ENCODE data around the gene NOXO1.
"Not testable (repeated sequence)": the region's sequence is repeated elsewhere in the genome, so short reads cannot be mapped to it uniquely, and the experiment has no call there.

The NOXO1 gene

DNA sequence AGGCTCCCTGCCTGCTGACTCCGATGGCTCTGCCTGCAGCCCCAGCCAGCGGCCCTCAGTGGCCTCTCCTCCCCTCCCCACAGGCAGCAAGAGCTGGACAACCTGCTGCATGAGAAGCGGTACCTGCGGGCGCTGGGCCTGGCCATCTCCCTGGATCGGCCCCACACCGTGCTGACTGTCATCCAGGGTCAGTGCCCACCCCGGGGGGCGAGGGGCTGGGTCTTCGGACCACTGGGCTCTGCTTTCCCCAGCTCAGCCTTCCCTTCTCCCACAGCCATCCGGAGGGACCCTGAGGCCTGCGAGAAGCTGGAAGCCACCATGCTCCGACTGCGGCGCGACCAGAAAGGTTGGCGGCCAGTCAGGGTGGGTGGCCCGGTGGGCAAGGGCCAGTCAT is 3.4 kb downstream of the NOXO1 start:
- DNase-seq, result no peak

DNA sequence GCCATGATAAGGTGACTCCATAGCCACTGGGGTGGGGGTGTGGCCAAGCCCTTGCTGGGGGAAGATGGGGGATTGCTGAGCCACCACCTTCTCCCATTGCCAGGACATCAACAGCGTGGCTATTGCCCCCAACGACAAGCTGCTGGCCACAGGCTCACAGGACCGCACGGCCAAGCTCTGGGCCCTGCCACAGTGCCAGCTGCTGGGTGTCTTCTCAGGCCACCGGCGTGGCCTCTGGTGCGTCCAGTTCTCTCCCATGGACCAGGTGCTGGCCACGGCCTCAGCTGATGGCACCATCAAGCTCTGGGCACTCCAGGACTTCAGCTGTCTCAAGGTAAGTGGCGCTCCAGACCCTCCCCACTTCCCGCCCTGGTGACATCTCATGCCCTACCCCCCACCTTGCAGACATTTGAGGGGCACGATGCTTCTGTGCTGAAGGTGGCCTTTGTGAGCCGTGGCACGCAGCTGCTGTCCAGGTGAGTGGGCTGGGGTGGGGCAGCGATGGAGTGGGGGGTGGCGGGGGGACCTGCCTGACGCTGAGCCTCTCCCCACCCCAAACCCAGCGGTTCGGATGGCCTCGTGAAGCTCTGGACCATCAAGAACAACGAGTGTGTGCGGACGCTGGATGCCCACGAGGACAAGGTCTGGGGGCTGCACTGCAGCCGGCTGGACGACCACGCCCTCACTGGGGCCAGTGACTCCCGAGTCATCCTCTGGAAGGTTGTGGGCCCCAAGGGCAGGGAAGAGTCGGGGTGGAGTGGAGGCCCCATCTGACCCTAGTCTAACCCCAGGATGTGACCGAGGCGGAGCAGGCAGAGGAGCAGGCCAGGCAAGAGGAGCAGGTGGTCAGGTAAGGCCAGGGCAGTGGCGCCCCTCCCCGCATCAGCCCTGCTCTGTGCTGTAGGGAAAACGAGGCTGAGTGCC is 4.1 kb downstream of the NOXO1 start:
- no peak for DNase-seq

GRCh38 chr16:1976216-1976520 is 5.1 kb downstream of the NOXO1 start:
- no peak for DNase-seq

DNA sequence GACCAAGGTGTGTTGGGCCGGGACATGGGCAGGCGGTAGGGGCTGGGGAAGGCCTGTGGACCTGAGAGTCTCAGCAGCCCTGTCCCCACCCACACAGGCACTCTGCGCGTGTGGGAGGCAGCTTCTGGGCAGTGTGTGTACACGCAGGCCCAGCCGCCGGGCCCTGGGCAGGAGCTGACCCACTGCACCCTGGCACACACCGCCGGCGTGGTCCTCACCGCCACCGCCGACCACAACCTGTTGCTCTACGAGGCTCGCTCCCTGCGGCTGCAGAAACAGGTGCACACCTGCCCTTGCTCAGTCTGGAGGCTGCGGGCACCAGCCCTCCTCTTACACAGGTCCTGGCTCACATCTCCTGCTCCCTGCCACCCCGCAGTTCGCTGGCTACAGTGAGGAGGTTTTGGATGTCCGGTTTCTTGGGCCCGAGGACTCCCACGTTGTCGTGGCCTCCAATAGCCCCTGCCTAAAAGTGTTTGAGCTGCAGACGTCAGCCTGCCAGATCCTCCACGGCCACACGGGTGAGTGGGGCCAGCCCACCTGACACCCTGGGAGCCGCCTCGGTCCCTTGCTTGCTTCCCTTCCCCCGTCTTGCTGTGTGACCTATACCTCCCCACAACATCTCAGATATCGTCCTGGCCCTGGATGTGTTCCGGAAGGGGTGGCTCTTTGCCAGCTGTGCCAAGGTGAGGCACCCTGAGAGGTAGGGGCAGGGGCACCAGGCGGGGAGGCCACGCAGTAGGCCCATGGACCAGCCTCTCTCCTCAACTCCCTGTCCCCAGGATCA is 5.6 kb downstream of the NOXO1 start:
- DNase-seq, result no peak

- no peak for DNase-seq
These were observed 6.9 kb downstream of the NOXO1 start for GRCh38 chr16:1974157-1975070.

DNA sequence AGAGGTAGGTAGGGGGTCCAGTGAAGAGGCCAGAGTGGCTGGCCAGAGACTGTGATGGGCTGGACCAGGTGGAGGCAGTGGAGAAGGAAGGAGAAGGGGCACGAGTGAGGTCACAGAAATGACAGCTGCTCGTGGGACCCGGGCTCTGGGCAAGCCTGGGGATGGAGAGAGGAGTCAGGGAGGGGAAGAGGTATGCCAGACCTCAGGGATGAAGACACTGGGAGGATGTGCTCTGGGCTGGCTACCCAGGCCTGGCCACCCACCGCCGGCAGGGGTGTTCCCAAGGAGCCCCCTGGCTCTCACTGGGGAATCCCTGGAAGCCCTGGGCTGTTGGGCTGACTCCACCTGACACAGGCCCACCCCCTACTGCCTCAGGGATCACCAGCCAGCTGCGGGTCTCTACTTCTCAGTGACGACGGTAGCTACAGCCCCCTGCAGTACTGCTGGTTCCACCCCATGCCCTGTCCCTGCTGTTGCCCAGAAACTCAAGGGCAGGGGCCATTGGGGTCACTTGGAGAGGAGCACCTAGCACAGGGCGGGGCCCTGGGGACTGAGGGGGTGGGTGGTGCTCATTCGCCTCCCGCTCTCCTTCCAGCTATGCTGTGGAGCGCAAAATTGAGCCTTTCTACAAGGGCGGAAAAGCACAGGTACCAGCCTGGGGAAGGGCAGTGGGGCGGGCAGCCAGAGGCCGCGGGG is 7.7 kb downstream of the NOXO1 start:
- no peak for DNase-seq

DNA sequence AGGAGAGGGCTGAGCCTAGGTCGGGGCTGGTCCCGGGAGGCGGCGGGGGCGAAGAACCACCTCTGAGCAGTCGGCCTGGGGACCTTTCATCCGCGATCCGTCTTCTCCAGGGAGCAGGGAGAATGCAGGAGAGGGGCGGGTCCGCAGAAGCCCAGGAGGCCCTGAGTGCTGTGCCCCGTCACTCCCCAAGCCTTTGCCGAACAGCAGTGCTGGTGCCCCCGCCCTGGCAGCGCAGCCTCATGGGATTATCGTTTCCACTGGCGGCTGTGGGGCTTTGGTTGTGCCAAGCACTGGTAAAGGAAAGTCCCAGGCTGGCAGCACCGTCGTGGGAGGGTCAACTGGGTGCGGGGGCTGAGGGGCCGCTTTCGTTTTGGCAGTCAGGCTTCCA is 8.8 kb downstream of the NOXO1 start:
- DNase-seq, result no peak

DNA sequence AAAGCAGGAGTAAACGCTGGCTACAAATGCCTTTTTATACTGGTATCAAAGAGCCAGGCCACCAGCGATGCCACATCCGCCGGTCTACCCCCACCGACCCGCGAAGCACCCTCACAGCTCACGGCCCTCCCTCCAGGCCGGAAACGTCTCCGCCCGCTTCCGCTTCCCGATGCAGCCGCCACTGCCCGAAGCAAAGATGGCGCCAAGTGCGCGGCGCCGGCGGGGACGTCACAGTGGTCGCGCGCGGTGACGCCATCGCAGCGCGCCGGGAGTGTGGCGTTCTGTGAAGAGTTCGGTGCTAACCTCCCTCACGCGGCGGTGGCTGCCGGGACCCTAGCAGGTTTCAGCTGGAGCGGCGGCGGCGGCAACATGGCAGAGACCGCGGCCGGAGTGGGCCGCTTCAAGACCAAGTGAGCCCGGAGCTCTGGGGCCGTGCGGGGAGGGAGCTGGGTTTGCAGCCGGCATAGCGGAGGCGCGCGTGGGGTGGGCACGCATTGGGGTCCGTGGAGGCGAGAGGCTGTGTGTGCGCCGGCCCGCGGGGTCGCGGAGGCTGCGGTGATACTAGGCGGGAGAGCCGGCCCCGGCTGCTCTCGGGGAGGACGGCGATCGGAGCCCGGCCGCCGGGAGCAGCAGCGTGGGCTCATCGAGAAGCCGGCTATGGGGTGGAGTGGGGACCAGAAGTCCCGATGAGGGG is 9.3 kb downstream of the NOXO1 start, which contains the start of gene TBL3:
TSS of gene TBL3 (plus strand) at position 258 of the 694 bp plus-strand sequence. CDS start at position 370, 112 bp downstream.
- peak; percentile 95 for DNase-seq

GRCh38 chr16:1968146-1968953 is 12.9 kb downstream of the NOXO1 start:
- no peak for DNase-seq

DNA sequence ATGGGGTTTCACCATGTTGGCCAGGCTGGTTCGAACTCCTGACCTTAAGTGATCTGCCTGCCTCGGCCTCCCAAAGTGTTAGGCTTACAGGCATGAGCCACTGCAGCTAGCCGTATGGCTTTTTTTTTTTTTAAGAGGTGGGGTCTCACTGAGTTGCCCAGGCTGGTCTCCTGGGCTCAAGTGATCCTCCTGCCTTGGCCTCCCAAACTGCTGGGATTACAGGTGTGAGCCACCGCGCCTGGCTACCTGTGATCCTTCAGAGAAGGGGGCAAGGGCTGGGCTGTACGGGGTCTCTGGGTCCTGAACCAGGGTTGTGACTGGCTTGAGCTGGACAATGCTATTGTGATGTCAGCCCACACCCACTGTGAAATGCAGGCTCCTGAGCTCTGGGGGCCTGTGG is 14.8 kb downstream of the NOXO1 start, which contains the start of gene RNF151:
TSS of gene RNF151 (plus strand) at position 397 of the 400 bp plus-strand sequence. CDS start 26 bp downstream, outside the sequence.
- DNase-seq, result no peak

- no peak for DNase-seq
These were observed 15.8 kb downstream of the NOXO1 start for GRCh38 chr16:1965396-1966001.

DNA sequence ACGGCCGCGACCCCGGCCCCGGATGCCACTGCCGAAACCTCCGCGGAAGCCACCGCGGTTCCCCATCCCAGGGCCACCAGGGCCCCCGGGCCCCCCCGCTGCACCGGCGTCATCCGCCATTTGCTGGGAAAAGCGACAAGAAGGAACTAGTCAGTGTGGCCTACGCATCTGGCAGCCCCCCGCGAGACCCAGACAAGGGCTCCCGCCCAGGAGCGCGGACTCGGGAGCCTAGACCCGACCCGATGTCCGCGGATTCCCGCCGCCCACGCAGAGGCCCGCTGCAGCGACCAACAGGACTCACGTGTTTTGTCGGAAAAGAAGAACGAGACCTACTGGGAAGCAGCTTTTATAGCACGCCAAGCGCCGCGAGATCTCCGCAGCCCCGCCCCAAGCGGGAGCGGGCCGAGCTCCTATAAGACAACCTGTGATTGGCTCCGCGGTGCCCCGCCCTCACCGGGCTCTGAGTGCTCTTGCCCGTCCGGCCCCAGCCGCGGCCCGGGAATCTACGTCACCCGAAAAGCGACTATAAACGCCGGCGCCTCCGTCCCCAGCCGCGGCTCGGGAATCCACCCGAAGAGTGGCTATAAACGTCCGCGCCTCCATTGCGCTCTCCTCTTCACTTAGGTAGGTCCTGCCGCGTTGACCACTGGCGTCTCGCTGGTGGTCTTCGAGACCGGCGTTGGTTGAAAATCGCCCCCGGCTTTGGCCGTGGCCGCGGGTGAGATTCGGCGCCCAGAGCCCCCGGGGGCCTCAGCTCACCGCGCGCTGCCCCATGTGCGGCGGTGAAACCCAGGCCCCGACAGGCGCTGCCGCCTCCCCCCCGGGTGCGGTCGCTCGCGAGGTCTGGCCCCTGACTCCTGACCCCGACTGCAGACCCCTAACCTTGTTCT is 16.5 kb downstream of the NOXO1 start, which contains the start of gene RPS2:
TSS of gene RPS2 (minus strand) at position 321 of the 890 bp plus-strand sequence. CDS start at position 120, 201 bp downstream.
- peak; percentile 97 for DNase-seq

DNA sequence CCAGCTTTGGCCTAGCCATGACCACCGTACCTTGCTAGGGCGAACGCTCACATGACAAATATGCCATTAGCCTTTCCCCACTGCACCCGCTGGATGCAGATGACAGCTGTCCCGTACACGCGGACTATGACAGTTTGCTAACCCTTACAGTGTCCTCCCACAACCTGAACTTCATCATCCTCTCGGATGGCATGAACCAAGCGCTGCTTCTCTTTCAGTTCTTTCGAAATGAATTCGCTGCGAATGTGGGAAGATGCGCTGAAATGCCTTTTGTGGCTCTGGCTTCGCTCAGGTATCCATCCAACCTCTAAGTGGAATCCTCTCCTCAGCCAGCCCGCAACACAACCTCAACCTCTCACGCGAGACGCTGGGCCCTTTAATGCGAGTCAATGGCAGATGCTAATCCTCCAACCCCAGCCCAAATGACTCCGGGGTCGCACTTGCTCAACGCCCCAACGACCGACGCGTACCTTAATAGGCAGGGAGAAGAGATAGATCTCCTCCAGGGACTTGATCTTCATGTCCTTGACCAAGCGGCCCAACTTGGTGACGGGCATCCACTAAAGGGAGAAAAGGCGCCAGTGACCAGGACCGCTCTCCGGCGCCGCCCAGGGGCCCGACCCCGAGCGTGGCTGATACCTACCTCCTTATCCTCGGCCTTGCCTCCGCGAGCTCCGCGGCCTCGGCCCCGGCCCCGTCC is 17.3 kb downstream of the NOXO1 start:
- DNase-seq, result no peak

- not testable (repeated sequence) for DNase-seq
These were observed 18.8 kb downstream of the NOXO1 start for GRCh38 chr16:1962161-1963153.

DNA sequence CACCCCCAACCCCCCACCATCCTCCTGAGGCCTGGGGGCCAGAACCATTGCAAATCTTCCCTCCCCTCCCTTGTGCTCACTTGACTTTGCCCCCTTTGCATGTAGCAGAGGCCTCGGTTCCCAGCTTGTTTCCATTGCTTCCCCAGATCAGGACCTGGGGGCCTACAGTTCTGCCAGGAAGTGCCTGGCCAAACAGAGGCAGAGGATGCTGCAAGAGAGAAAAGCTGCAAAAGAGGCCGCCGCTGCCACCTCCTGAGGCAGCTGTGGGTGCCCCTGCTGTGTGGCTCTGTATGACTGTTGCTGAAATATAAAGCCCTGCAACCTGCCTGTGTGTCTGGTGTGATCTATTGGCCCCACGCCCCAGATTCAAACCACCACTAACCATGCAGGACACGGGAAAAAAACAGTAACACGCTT is 19.6 kb downstream of the NOXO1 start:
- no peak for DNase-seq

- DNase-seq, result no peak
These were observed 20.3 kb downstream of the NOXO1 start for GRCh38 chr16:1960665-1961630.

Measured in CD4-positive, alpha-beta T cell treated with Interleukin-17A for 4 hours (primary cell).